HG03558 (cell line): ENCODE data around the gene ASS1.

Experiments used
- ATAC-seq: cut with Tn5 transposase; IDR thresholded peaks from one replicate; pipeline ENCODE4 v1.9.1; 2021; ENCODE audit warnings: moderate number of reproducible peaks; ENCODE audit not compliant: unreplicated experiment; ENCODE audit errors: extremely low read depth

Gene ASS1

DNA sequence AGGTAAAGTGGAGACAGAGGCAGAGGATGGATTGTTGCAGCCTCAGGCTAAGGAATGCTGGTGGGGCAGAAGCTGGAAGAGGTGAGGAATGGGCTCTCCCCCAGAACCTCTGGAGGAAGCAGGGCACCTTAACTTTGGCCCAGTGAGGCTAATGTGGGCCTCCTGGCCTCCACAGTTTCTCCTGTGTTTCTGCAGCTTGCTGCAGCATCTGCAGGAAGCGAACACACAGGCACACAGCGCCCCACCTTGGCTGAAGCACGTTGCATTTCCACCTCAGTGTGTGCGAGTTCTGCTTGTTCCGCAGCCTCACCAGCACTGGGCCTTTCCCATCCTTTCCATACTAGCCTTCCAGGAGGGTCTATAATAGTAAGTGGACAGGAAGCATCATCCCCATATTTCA is 27.2 kb upstream of the ASS1 start:
- no peak for ATAC-seq

DNA sequence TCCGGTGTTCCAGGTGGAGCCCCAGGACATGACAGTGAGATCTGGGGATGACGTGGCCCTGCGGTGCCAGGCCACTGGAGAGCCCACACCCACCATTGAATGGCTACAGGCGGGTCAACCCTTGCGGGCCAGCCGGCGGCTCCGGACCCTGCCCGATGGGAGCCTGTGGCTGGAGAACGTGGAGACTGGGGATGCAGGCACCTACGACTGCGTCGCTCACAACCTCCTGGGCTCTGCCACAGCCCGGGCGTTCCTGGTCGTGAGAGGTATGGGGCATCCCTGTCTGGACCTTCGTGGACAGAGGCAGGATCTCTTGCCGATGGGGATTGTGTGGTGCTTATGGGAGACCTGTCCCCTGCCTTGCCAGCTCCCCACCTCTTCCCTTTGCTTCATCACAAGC is 26.0 kb upstream of the ASS1 start:
- no peak for ATAC-seq

DNA sequence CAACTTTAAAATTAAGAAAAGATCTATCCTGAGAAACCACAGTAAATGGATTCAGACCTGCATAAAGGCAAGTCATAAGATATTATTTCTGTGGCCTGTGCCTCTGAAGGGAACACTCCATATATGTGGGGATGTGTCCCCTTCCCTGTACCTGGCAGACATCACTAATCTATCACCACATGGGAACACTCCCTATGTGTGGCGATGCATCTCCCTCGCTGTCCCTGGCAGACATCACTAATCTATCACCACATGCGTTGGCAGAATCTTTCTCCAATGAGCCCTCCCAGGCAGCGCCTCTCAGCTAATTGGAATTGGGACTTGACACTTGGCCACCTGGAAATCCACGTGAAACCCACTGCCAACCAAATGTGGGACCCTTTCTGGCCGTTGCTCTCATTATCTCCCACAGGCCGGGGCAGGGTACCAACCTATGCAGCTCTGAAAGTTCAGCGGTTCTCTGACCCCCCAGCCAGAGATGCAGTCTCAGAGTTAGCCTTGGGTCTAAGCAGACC is 25.2 kb upstream of the ASS1 start:
- ATAC-seq = no peak

- no peak for ATAC-seq
Measured at GRCh38 chr9:130421154-130421801, 23.5 kb upstream of the ASS1 start.

DNA sequence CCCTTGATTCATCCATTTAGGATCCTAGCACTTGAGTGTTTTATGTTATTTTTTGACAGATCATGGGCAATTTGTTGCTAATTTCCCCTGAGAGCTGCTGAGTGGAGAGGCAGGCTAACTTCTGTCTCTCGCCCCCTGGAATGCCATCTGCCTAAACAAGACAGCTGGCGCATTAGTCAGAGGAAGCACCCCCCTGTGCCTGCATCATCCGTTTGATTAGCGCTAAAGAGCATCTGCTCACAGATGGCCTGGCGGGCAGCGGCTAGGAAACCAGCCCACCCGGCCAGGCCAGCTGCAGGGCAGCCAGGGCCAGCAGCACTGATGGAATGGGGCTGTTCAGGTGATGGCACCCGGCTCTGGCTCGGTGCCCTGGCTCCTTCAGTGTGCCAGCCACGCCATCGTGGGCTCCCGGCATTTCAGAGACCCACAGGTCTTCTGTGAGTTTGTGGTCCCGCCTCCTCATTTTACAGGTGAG is 22.9 kb upstream of the ASS1 start:
- no peak for ATAC-seq

DNA sequence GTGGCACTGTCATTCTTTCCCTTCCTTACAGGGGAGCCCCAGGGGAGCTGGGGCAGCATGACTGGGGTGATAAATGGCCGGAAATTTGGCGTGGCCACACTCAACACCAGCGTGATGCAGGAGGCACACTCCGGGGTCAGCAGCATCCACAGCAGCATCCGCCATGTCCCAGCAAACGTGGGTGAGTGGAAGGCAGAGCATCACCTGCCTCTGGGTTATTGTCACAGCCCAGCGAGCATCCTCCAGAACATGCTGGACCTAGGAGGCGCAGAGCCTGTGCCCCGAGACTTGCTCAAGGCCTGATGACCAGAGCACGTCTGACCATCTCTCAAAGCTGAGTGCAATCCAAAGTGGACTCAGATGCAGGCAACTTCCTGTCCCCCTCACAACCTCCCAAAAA is 22.2 kb upstream of the ASS1 start:
- no peak for ATAC-seq

DNA sequence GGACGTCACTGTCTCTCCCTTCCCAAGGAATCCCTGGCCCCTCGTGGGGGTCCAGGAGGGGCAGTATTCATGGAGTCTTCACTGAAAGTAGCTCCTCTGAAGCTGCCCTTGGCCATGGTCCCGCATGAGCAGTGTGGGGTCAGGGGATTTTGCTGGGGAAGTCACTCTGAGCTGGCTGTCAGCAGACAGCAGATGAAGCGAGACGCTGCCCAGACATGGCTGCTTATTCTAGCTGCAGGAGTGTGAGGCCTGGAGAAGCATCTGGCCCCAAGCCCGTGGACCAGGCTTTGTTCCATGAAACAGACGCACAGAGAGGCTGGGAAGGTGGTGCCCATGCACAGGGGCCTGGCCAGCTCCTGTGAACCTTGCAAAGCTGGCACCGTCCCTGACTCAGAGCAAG is 21.5 kb upstream of the ASS1 start:
- no peak for ATAC-seq

GRCh38 chr9:130424595-130425454 is 19.9 kb upstream of the ASS1 start:
- ATAC-seq = no peak

DNA sequence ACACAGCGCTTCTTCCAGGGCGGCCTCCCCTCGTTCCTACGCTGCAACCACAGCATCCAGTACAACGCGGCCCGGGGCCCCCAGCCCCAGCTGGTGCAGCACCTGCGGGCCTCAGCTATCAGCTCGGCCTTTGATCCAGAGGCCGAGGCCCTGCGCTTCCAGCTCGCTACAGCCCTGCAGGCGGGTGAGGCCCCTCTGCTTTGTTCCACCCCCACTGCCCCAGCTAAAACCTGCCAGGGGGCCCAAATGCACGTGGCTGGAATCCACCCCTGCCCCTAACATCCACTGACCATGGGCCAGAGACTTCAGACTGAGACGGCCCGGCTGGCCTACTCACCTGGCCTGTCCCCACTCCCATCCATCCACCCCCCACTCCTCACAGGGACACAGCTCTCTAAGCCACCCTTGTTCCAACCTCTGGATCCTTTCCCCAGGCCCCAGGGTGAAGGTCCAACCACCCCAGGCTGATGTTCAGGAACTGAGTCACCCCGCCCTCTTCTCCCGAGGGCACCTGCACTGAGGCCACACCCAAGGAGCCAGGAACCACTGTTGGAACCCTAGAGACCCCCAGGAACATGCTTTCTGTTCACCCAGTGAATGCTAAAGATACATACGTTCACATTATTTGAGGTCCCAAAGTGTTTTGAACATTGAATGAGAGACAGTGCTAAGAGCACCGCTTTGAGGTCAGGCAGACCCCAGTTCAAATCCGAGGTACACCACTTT is 18.9 kb upstream of the ASS1 start:
- no peak for ATAC-seq

DNA sequence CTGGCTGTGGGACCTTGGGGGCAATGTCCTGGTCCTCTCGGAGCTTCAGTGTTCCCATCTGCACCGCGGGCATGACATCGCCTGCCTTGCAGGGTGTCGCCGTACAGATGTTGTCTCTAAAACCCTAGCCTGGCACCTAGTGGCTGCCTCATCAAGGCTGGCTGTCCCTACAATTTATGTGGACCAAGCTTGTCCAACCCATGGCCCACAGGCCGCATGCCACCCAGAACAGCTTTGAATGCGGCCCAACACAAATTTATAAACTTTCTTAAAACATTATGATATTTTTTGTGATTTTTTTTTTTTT is 18.3 kb upstream of the ASS1 start:
- no peak for ATAC-seq

DNA sequence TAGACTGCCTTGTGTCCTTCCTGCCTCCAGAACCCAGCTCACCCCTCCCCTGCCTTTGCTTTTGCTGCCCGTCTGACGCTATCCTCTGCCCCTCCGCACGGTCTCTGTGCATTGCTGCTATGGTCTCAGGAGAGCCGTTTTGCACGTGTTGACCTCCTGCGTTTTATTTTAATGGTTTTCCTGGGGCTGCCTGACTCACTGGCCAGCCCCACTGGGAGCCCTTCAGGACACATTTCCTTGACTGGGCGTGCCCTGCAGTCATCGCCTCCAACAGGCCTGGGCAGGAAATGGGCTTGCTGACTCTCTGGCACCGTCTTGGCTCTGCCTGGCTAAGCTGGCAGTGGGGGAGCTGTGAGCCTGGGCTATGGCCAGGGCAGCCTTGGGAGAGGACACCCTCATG is 17.9 kb upstream of the ASS1 start:
- ATAC-seq = no peak

DNA sequence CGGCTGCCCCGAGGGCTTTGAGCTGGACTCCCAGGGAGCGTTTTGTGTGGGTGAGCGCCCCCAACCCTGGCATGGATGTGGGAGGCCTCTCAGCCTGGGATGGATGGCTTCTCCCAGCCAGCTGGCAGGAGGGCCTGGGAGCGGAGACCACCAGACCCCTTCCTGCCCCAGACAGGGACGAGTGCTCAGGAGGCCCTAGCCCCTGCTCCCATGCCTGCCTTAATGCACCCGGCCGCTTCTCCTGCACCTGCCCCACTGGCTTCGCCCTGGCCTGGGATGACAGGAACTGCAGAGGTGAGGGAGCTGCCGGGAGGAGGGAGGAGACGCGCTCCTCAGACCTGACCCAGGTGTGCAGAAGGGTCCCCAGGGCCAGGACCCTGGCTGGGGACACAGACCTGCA is 17.4 kb upstream of the ASS1 start:
- ATAC-seq = no peak

DNA sequence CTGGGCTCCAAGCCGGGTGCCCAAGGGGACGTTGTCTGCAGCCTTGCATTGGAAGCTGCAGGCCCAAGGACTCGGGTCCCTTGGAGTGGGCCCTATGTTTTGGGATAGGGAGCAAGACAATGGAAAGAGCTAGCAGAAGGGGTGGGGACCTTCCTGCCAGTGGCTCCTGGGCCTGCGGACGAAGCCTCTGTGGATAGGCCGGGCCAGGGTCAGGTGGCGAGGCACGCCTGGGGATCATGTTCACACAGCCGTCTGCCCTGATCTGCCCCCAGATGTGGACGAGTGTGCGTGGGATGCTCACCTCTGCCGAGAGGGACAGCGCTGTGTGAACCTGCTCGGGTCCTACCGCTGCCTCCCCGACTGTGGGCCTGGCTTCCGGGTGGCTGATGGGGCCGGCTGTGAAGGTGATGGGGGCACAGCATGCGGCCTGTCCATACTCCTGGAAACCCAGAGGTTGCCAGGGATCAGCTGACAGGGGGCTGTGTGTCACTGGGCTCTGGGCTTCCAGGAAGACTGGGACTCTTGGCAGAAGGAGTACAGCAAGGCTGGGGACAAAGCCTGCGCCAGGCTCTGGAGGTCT is 16.6 kb upstream of the ASS1 start:
- no peak for ATAC-seq

DNA sequence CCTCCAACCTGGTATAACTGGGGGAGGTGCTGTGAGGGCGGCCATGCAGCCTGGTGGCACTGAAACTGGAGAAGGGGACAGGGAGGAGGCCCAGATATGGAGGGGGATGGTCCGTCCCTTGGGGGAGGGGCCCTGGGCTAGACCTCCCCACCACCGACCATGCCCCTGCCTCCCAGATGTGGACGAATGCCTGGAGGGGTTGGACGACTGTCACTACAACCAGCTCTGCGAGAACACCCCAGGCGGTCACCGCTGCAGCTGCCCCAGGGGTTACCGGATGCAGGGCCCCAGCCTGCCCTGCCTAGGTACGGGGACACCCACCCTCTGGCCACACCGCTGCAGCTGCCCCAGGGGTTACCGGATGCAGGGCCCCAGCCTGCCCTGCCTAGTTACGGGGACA is 15.4 kb upstream of the ASS1 start:
- no peak for ATAC-seq

DNA sequence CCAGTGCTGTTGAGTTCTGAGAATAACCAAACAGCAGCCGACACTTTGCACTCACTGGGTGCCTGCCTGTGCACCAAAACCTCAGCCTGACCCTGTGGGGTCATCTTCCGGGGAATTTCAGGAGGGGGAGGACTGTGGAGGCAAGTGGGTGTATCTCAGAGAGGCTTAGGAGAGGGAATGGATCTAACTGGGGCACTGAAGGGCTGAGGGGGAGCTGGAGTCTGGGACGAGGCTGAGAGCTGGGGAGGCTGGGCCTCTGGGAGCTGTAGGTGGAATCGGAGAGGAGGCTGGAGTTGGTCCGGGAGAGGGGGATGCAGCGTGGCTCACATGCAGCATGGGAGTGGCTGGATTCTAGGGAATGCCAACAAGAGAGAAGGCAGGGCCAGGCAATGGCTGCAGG is 14.9 kb upstream of the ASS1 start:
- ATAC-seq = no peak

DNA sequence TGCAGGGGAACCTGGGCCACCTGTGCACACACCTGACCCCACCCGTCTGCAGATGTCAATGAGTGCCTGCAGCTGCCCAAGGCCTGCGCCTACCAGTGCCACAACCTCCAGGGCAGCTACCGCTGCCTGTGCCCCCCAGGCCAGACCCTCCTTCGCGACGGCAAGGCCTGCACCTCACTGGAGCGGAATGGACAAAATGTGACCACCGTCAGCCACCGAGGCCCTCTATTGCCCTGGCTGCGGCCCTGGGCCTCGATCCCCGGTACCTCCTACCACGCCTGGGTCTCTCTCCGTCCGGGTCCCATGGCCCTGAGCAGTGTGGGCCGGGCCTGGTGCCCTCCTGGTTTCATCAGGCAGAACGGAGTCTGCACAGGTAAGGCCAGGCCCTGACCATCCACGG is 14.5 kb upstream of the ASS1 start:
- no peak for ATAC-seq

DNA sequence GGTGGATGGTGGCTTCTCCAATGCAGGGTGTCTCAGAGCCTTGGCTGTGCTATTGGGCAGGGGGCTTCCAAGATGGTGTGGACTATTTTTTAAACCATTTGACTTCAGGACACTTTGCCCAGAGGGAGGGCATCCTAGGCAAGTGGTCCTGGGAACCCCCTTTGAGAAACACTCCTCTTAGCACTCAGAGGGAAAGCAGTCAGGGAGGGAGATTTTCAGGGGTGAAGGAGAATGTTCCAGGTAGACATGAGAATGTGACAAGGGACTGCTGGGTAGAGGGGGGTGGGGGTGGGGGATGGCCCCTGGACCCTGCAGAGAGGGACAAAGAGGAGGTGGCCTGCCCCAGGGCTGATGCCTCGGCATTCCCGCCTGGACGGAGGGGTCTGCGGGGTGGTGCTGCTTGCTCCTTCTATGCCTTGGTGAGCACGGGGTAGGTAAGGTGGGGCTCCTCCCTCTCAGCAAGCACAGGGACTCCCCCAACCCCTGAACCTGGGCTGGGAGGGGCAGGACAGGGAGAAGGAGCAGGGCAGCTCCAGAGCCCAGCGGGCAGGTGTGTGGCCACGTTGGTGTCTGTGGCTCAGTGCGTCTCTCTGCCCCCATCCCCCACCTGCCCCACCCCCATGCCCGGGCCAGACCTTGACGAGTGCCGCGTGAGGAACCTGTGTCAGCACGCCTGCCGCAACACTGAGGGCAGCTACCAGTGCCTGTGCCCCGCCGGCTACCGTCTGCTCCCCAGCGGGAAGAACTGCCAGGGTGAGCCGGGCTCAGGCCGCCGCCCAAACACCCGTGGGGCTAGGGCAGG is 13.8 kb upstream of the ASS1 start:
- ATAC-seq = no peak

- ATAC-seq = no peak
Measured at GRCh38 chr9:130431536-130432303, 13.0 kb upstream of the ASS1 start.

DNA sequence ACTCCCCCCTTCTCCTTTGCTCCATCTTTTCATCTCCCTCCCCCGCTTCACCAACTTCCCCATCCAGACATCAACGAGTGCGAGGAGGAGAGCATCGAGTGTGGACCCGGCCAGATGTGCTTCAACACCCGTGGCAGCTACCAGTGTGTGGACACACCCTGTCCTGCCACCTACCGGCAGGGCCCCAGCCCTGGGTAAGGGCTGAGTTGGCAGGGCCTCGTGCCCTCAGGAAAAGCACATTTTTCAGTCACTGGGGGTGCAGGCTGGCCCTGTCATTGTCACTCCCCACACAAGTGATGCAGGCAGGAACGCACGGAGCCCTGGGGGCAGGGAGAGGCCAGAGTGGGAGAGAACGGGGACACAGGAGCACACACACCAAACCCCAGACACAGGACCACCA is 12.4 kb upstream of the ASS1 start:
- ATAC-seq = no peak
